ENCODE measurements around the gene RIC8A. TPM values are rescaled to one million over a fixed set of nuclear protein-coding genes. Genes with fewer than 3 reads are reported as not detected.

RIC8A gene
- total RNA-seq, 2 donors from 2014 or later = 68.0 to 101 TPM

DNA sequence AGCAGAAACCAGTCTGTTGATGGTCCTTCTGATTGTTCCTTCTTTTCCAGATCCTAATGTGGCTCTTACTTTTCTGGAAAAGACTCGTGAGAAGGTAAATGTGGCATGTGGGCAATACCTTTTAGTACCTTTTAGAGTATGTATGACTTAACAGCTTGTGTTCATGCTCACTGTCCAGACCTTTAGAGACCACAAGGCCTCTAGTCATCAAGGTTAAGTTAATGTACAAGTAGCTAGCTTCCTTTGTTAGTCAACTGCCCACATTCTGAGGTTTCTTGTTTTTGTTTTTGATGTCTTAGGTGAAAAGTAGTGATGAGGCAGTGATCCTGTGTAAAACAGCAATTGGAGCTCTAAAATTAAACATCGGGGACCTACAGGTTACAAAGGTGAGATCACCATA is 36.9 kb downstream of the RIC8A start:
- peaks cover 0 to 10% of the 10 kb centered on the region in 2 donors for H3K4me1 ChIP-seq
- DNase-seq (ENCODE audit: low spot score) = no peak
- peaks cover 72% of the 10 kb centered on the region for H3K36me3 ChIP-seq
- no peak overlapping the region for H3K4me3 ChIP-seq
- H3K9me3 ChIP-seq = no peaks in the 10 kb centered on the region
- no peaks in the 10 kb centered on the region for H3K27me3 ChIP-seq
- no peak overlapping the region for H3K27ac ChIP-seq
- no peak for TF ChIP-seq CTCF (IDR thresholded peaks at IDR 0.05)

DNA sequence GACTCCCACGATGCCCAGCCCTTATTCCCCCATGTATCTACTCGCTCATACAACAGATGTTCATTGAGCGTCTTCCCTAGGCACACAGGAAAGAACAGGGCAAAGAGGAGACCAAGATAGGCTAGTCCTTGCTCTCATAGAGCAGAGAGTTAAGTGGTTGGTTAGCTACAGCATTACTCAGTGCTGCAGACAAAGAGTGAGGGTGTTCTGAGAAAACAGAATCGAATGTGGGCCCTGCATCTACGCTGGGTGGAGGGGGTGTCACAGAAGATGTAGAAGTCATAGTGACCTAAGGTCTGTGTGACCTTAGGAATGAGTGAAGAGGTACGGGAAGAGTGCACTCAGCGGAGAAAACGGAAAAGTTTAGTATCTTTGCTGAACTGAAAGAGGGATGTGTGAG is 41.6 kb downstream of the RIC8A start:
- H3K9me3 ChIP-seq = no peaks in the 10 kb centered on the region
- no peak overlapping the region for H3K27ac ChIP-seq

DNA sequence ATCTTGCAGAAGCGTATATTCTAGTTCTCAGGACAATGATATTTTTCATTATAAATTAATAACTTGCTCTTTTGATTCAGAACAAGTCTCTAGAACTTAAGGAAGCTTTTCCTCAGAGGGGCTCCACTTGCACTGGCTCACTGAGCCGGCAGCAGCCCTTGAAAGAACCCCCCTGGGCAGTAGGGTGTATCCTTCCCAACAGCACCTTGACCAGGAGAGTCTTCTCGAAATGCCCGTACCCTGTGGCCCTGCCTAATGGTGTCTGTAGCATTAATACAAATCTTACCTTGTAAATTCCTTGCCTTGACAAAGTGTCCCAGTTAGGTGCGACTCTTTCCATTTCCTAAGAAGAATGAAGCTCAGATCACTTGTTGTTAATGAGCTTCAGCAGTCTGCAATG is 42.8 kb downstream of the RIC8A start:
- no peak overlapping the region for H3K27ac ChIP-seq
- H3K27me3 ChIP-seq = no peaks in the 10 kb centered on the region
- no peak for TF ChIP-seq CTCF (IDR thresholded peaks at IDR 0.05)
- DNase-seq (ENCODE audit: low spot score) = no peak
- H3K4me1 ChIP-seq = no peaks in the 10 kb centered on the region
- H3K36me3 ChIP-seq = peaks cover 77% of the 10 kb centered on the region
- H3K9me3 ChIP-seq = no peaks in the 10 kb centered on the region
- H3K4me3 ChIP-seq = no peak overlapping the region

More for the DNA sequence above, 41.6 kb downstream of the RIC8A start:
- no peak for TF ChIP-seq CTCF (IDR thresholded peaks at IDR 0.05)
- Histone ChIP-seq H3K36me3 (peaks cover 89% of the 10 kb centered on the region), H3K27me3 (no peaks in the 10 kb centered on the region), H3K4me3 (no peak overlapping the region), H3K4me1 (no peaks in the 10 kb centered on the region)
- no peak for DNase-seq (ENCODE audit: low spot score)

DNA sequence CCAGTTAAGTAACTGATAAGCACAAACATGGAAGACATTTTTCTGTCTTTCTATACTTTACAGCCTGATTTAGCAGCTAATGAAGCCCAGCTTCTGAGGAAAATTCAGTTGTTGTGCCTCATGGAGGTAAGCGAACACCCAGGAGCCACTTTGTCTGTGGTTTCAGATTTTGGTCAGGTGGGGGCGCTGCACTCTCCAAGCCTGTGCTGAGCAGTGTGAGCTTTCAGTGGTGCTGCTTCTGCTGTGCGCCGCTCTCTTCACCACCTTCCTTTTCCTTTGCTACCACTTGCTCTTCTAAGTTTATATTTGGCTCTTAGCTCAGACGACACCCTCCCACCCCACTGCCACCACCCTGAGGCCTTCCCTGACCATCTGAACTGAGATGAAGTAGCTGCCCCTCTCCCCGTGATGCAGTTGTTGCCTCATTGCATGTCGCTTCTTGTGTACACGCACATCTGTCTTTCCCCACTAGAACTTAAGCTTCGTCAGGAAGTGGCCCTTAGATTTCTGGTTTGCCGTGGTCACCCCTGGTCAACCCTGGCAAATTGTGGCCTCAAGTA is 43.3 kb downstream of the RIC8A start:
- Histone ChIP-seq H3K36me3 (peaks cover 73% of the 10 kb centered on the region), H3K9me3 (no peaks in the 10 kb centered on the region), H3K4me3 (no peak overlapping the region), H3K4me1 (no peaks in the 10 kb centered on the region), H3K27me3 (no peaks in the 10 kb centered on the region), H3K27ac (no peak overlapping the region)
- TF ChIP-seq CTCF (IDR thresholded peaks at IDR 0.05) = peak in 1 of 2 donors; percentile 68
- DNase-seq (ENCODE audit: low spot score) = no peak

DNA sequence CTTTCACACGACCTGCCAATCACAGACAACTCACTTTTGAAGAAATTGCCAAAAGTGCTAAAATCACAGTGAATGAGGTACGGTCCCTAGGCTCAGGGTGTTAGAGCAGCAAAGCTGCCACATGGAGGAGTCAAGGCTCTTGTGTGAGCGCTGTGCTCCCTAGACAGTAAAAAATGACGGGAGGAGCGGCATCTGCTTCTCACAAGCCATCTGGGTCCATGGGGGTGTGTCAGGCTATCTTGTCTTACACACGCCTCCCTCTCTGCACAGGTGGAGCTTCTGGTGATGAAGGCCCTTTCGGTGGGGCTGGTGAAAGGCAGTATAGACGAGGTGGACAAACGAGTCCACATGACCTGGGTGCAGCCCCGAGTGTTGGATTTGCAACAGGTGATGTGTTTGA is 44.0 kb downstream of the RIC8A start:
- no peak for TF ChIP-seq CTCF (IDR thresholded peaks at IDR 0.05)
- Histone ChIP-seq H3K27ac (no peak overlapping the region), H3K4me3 (no peak overlapping the region), H3K4me1 (no peaks in the 10 kb centered on the region), H3K36me3 (peaks cover 66% of the 10 kb centered on the region), H3K9me3 (no peaks in the 10 kb centered on the region), H3K27me3 (no peaks in the 10 kb centered on the region)
- DNase-seq (ENCODE audit: low spot score) = no peak

DNA sequence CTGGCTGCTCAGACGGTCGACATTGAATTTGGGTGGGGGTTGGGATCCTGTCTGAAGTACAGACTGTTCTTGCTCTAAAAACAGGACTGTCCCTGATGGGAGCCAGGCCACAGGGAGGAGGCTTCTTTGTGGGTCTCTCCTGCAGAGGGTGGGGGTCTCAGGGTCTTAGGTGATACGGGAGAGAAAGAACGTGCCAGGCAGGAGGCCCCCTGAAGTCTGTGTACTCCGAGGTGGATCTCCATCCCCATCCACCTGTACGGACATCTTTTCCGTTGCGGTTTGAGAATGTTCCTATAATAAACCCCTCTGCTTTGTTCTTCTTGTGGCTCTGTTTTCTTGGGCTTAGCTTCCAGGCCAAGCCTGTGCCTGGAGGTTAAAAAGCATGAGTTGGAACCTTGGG is 45.2 kb downstream of the RIC8A start:
- no peak for TF ChIP-seq CTCF (IDR thresholded peaks at IDR 0.05)

More for the DNA sequence above, 45.2 kb downstream of the RIC8A start:
- Histone ChIP-seq H3K27me3 (no peaks in the 10 kb centered on the region), H3K9me3 (no peaks in the 10 kb centered on the region), H3K27ac (no peak overlapping the region), H3K36me3 (peaks cover 55% of the 10 kb centered on the region), H3K4me3 (no peak overlapping the region), H3K4me1 (no peaks in the 10 kb centered on the region)
- DNase-seq (ENCODE audit: low spot score) = no peak

Measured in right atrium auricular region (tissue), 2 donors.